Measurements from ENCODE around the gene FBXO8. TPM values are rescaled to one million over a fixed set of nuclear protein-coding genes. Genes with fewer than 3 reads are reported as not detected.
A peak's percentile ranks its signal among the peaks of the same experiment; 100 is the strongest.

The FBXO8 gene
- total RNA-seq, 4 donors from 2014 or later: 14.3 to 61.9 (median 37.2) TPM

DNA sequence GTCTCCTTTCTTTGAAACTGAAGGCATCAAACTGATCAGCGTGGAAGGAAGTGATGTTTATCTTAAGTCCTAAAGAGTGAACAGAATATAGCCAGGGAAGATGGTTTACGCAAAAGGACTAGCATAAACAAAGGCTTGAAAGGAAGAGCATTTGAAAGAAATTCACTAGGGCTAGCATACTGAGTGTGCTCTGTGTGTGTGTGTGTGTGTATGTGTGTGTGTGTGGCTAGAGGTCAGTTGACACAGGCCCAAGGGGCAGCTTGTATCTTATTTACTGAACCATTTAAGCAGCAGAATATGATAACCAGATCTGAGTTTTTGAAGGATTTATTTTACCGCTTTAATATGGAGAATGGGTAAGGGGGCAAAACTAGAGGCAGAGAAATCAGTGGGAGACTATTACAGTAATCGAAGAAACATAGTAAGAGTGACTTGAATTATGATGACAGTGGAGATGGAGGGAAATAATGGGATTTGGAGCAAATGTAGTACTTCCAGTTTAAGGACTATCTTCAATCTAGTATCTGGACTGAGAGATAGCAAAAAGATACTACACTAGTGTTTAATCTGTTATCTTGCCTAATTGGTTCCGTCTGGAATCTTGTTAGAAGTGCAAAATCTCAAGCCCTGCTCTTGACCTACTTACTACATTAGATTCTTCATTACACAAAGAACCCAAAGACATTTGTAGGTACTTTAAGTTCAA, 37.2 kb upstream of the FBXO8 start:
- H3K9me3 ChIP-seq: no peaks in the 10 kb centered on the region
- TF ChIP-seq, protein P1, sequence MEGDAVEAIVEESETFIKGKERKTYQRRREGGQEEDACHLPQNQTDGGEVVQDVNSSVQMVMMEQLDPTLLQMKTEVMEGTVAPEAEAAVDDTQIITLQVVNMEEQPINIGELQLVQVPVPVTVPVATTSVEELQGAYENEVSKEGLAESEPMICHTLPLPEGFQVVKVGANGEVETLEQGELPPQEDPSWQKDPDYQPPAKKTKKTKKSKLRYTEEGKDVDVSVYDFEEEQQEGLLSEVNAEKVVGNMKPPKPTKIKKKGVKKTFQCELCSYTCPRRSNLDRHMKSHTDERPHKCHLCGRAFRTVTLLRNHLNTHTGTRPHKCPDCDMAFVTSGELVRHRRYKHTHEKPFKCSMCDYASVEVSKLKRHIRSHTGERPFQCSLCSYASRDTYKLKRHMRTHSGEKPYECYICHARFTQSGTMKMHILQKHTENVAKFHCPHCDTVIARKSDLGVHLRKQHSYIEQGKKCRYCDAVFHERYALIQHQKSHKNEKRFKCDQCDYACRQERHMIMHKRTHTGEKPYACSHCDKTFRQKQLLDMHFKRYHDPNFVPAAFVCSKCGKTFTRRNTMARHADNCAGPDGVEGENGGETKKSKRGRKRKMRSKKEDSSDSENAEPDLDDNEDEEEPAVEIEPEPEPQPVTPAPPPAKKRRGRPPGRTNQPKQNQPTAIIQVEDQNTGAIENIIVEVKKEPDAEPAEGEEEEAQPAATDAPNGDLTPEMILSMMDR (IDR thresholded peaks at IDR 0.05): no peak
- no peak for TF ChIP-seq POLR2A (IDR thresholded peaks at IDR 0.05)
- DNase-seq: no peak
- intact Hi-C loops (cut with DNase I; ENCODE audit: low total_unique reads): no loop called here
- H3K4me1 ChIP-seq: no peaks in the 10 kb centered on the region
- no peaks in the 10 kb centered on the region for H3K36me3 ChIP-seq
- H3K27ac ChIP-seq: no peak overlapping the region
- H3K4me3 ChIP-seq: no peak overlapping the region
- no peaks in the 10 kb centered on the region for H3K27me3 ChIP-seq

- no peak for DNase-seq
- TF ChIP-seq, protein P1 (IDR thresholded peaks at IDR 0.05): peak in 3 of 4 experiments; percentile 20 to 50 (median 39)
- TF ChIP-seq POLR2A (IDR thresholded peaks at IDR 0.05): no peak
- Histone ChIP-seq H3K27me3 (no peaks in the 10 kb centered on the region), H3K4me1 (no peaks in the 10 kb centered on the region), H3K27ac (no peak overlapping the region), H3K36me3 (no peaks in the 10 kb centered on the region), H3K4me3 (no peak overlapping the region), H3K9me3 (no peaks in the 10 kb centered on the region)
- intact Hi-C loops (cut with DNase I; ENCODE audit: low total_unique reads): no loop called here
These were observed 35.6 kb upstream of the FBXO8 start for GRCh38 chr4:174318829-174319764.

DNA sequence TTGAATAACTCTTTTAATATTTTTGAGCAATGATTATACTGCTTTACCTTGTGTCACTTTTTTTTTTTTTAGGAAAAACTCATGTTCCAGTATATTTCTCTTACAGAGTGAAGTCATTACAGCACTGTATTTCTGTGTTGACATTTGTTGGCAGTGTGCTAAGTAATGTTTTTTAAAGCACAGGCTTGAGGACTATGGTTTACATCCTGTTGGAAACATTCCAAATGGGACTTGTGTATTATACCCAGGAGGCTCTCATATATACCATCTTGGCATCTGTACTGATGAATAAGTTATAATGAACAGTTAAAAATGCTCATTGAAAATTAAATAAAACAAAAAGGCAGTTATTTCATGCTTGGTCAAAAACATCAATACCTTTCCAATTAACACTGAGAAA, 34.1 kb upstream of the FBXO8 start:
- no peak overlapping the region for H3K27ac ChIP-seq
- TF ChIP-seq, protein P1 (IDR thresholded peaks at IDR 0.05): no peak
- no peak for TF ChIP-seq POLR2A (IDR thresholded peaks at IDR 0.05)
- no peaks in the 10 kb centered on the region for H3K4me1 ChIP-seq
- H3K9me3 ChIP-seq: no peaks in the 10 kb centered on the region
- no peaks in the 10 kb centered on the region for H3K27me3 ChIP-seq
- no peak overlapping the region for H3K4me3 ChIP-seq
- intact Hi-C loops (cut with DNase I; ENCODE audit: low total_unique reads): no loop called here
- no peak for DNase-seq
- H3K36me3 ChIP-seq: no peaks in the 10 kb centered on the region

DNA sequence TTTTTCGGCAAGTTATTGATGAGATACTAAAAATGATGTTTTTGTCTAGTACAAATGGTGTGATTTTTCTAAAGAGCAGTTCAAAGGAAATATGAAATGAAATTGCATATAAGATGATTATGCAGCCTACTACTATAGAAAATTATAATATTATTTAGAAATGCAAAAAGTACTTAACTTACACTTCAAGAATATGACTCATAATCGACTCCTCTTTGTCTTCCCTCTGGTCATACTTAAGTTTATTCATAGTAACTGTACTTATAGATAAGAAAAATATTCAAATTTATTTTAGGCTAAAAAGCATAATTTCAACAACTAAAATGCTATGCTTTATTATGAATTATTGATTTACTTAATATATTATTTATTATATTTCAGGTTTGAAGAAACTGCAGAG, 33.5 kb upstream of the FBXO8 start:
- no peak overlapping the region for H3K4me3 ChIP-seq
- H3K4me1 ChIP-seq: no peaks in the 10 kb centered on the region
- H3K27me3 ChIP-seq: no peaks in the 10 kb centered on the region
- H3K36me3 ChIP-seq: no peaks in the 10 kb centered on the region
- H3K9me3 ChIP-seq: no peaks in the 10 kb centered on the region
- TF ChIP-seq, protein P1 (IDR thresholded peaks at IDR 0.05): no peak
- TF ChIP-seq POLR2A (IDR thresholded peaks at IDR 0.05): no peak
- intact Hi-C loops (cut with DNase I; ENCODE audit: low total_unique reads): no loop called here
- no peak overlapping the region for H3K27ac ChIP-seq
- DNase-seq: no peak

DNA sequence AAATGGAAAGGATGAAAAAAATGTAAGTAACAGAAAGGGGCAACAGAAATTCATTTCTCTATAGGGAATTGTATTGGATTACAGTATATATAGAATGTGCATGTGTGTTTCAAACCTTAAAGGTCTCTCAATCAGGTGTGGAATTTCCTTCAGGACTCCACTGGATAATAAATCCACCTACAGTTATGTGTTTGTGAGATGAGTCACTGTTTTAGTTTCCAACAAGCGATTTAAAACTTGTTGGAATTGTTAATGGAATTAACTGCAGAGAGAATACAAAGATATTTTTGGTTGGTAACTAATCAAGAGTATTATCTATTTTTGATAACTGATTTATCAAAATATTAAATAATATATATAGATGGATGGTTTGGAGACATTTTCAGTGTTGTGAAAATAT, 33.1 kb upstream of the FBXO8 start:
- DNase-seq: no peak
- Histone ChIP-seq H3K36me3 (no peaks in the 10 kb centered on the region), H3K4me1 (no peaks in the 10 kb centered on the region), H3K4me3 (no peak overlapping the region), H3K27me3 (no peaks in the 10 kb centered on the region), H3K9me3 (no peaks in the 10 kb centered on the region), H3K27ac (no peak overlapping the region)
- intact Hi-C loops (cut with DNase I; ENCODE audit: low total_unique reads): no loop called here
- TF ChIP-seq, protein P1 (IDR thresholded peaks at IDR 0.05): no peak
- no peak for TF ChIP-seq POLR2A (IDR thresholded peaks at IDR 0.05)

All from uterus (tissue), 4 donors.